ENCODE results near the gene GABRD. TPM values are rescaled to one million over a fixed set of nuclear protein-coding genes. Genes with fewer than 3 reads are reported as not detected.

The GABRD gene
- total and polyA plus RNA-seq, 10 of the 15 experiments (the other 5 are each of a cell fraction or from before 2014, with no cell fraction given), result not detected

- intact Hi-C loops (cut with micrococcal nuclease; ENCODE audit: unreplicated experiment) (no loop called here), in situ Hi-C loops (cut with MboI) (no loop called here)
- Histone ChIP-seq H3K9ac (ENCODE audit: control insufficient read depth, insufficient read depth, low read length) (no peak overlapping the region), H3K36me3 (ENCODE audit: control insufficient read depth in 2 of 2, insufficient read depth in 2 of 2, low read length in 1 of 2) (no peaks in the 10 kb centered on the region), H3K79me2 (ENCODE audit: control insufficient read depth, insufficient read depth, low read length) (no peaks in the 10 kb centered on the region), H3K9me3 (replicated peaks; ENCODE audit: control insufficient read depth, insufficient read depth, low read length) (no peaks in the 10 kb centered on the region), H4K20me1 (ENCODE audit: control insufficient read depth, insufficient read depth) (no peaks in the 10 kb centered on the region), H3K4me1 (ENCODE audit: control insufficient read depth, insufficient read depth, low read length) (no peaks in the 10 kb centered on the region), H3K27me3 (replicated peaks in 1 of 2; ENCODE audit: control insufficient read depth in 2 of 2, insufficient read depth in 2 of 2, low read length in 1 of 2) (no peaks in the 10 kb centered on the region), H3K4me2 (ENCODE audit: control insufficient read depth, insufficient read depth) (no peak overlapping the region), H3K4me3 (no peak overlapping the region), H2AFZ (ENCODE audit: control insufficient read depth, low read depth, low read length) (no peak overlapping the region), H3K27ac (ENCODE audit: control insufficient read depth, insufficient read depth) (no peak overlapping the region)
- ChIA-PET SMC1A (ENCODE audit: uncharacterized antibody, unreplicated experiment) (no interaction called here), CTCF (no interaction called here), RAD21 (ENCODE audit: unreplicated experiment) (no interaction called here), POLR2A (no interaction called here)
- no peak for TF ChIP-seq SREBF2 (IDR thresholded peaks at IDR 0.05; ENCODE audit: low read length)
- TF ChIP-seq NR2C1 (IDR thresholded peaks at IDR 0.05), result no peak
- TF ChIP-seq NRF1 (conservative IDR thresholded peaks at IDR 0.05; ENCODE audit: low read depth, low read length), result no peak
- TF ChIP-seq LARP7 (IDR thresholded peaks at IDR 0.05), result no peak
- TF ChIP-seq GABPA (IDR thresholded peaks at IDR 0.05; ENCODE audit: low read depth), result no peak
- TF ChIP-seq RELA (IDR thresholded peaks at IDR 0.05; ENCODE audit: borderline replicate concordance, partially characterized antibody), result no peak
- no peak for TF ChIP-seq USF1 (IDR thresholded peaks at IDR 0.05; ENCODE audit: borderline replicate concordance, extremely low read length, insufficient read depth, low read depth, low read length)
- no peak for TF ChIP-seq BCL11A (IDR thresholded peaks at IDR 0.05; ENCODE audit: low read depth, low read length)
- no peak for TF ChIP-seq STAT3 (IDR thresholded peaks at IDR 0.05; ENCODE audit: low read depth, low read length)
- no peak for TF ChIP-seq FOXK2 (IDR thresholded peaks at IDR 0.05)
- TF ChIP-seq CTCF (IDR thresholded peaks at IDR 0.05 in 2 of 3, conservative IDR thresholded peaks at IDR 0.05 in 1 of 3; ENCODE audit: control insufficient read depth in 2 of 3, extremely low read depth in 1 of 3, insufficient read depth in 1 of 3, low read depth in 3 of 3, low read length in 3 of 3), result no peak
- no peak for TF ChIP-seq POLR2AphosphoS2 (IDR thresholded peaks at IDR 0.05; ENCODE audit: low read depth, low read length)
- TF ChIP-seq, protein P1, sequence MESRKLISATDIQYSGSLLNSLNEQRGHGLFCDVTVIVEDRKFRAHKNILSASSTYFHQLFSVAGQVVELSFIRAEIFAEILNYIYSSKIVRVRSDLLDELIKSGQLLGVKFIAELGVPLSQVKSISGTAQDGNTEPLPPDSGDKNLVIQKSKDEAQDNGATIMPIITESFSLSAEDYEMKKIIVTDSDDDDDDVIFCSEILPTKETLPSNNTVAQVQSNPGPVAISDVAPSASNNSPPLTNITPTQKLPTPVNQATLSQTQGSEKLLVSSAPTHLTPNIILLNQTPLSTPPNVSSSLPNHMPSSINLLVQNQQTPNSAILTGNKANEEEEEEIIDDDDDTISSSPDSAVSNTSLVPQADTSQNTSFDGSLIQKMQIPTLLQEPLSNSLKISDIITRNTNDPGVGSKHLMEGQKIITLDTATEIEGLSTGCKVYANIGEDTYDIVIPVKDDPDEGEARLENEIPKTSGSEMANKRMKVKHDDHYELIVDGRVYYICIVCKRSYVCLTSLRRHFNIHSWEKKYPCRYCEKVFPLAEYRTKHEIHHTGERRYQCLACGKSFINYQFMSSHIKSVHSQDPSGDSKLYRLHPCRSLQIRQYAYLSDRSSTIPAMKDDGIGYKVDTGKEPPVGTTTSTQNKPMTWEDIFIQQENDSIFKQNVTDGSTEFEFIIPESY (IDR thresholded peaks at IDR 0.05), result no peak
- TF ChIP-seq EZH2 (IDR thresholded peaks at IDR 0.05; ENCODE audit: borderline replicate concordance, control insufficient read depth, low read depth, low read length), result no peak
- no peak for TF ChIP-seq ESRRA (IDR thresholded peaks at IDR 0.05; ENCODE audit: low read length)
- TF ChIP-seq RB1 (IDR thresholded peaks at IDR 0.05; ENCODE audit: borderline replicate concordance), result no peak
- no peak for TF ChIP-seq MEF2B (IDR thresholded peaks at IDR 0.05; ENCODE audit: partially characterized antibody, poor library complexity, severe bottlenecking)
- no peak for TF ChIP-seq CREM (IDR thresholded peaks at IDR 0.05; ENCODE audit: low read depth)
- BruUV-seq (replicated peaks), result no TSS peak
- FAIRE-seq (no peak), ATAC-seq (no peak), DNase-seq (ENCODE audit: low read depth, low spot score) (no peak)
- 22% methylated on average over 14 of the region's 14 CpGs for WGBS (ENCODE audit: insufficient coverage, insufficient replicate concordance, low lambda C conversion rate, missing lambda C conversion rate)
These were observed 13.6 kb downstream of the GABRD start for GRCh38 chr1:2032737-2033136.

Data from GM12878 (cell line).